ENCODE results near the gene SUSD1.

DNA sequence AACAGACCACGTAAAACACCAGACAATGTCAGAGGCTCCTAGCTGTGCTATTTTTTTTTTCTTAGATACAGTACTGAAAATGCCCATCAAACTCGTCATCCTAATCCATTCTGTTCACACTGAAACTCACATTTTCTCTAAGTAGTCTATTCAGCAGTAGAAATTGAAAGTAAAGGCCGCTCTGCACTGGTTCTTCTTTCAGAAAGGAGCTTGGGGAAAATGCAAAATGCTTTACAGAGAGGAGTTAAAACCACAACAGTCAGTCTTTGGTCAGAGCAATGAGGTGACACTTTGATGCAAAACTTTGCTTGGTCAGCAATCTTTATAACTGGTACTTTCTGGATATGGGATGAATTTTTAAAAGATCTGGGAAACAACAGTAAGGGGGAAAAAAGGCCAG lies 43.8 kb upstream of the SUSD1 start:
- TF ChIP-seq, protein P1, sequence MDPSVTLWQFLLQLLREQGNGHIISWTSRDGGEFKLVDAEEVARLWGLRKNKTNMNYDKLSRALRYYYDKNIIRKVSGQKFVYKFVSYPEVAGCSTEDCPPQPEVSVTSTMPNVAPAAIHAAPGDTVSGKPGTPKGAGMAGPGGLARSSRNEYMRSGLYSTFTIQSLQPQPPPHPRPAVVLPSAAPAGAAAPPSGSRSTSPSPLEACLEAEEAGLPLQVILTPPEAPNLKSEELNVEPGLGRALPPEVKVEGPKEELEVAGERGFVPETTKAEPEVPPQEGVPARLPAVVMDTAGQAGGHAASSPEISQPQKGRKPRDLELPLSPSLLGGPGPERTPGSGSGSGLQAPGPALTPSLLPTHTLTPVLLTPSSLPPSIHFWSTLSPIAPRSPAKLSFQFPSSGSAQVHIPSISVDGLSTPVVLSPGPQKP (CRISPR knock-in tag; IDR thresholded peaks at IDR 0.05): no peak
- no peak for TF ChIP-seq CTBP1 (IDR thresholded peaks at IDR 0.05; ENCODE audit: borderline replicate concordance)
- TF ChIP-seq SRF (CRISPR knock-in tag; IDR thresholded peaks at IDR 0.05): no peak
- TF ChIP-seq ZNF23 (CRISPR knock-in tag; IDR thresholded peaks at IDR 0.05): no peak
- no peak for TF ChIP-seq CEBPG (CRISPR knock-in tag; IDR thresholded peaks at IDR 0.05)
- TF ChIP-seq CEBPG (tag; conservative IDR thresholded peaks at IDR 0.05 in 1 of 2, IDR thresholded peaks at IDR 0.05 in 1 of 2): no peak
- no peak for TF ChIP-seq POLR2AphosphoS2 (IDR thresholded peaks at IDR 0.05; ENCODE audit: low read length)

Measured in K562 (cell line).